Sigmoid colon (tissue), 4 donors: ENCODE measurements around the gene RYR3.

Experiments
- EP300 ChIP-seq, 4 donors: sonication (generic); formaldehyde crosslinking; IDR thresholded peaks; one replicate each; pipeline ENCODE4 v1.6.1; 2017; ENCODE audit warnings: antibody characterized with exemption in 4 of 4
- POLR2A ChIP-seq, 2 donors: fragments of 450-650 bp; IDR thresholded peaks; one replicate each; pipeline ENCODE4 v1.6.1; 2016; ENCODE audit warnings: antibody characterized with exemption in 2 of 2, mild to moderate bottlenecking in 2 of 2, moderate library complexity in 2 of 2

DNA sequence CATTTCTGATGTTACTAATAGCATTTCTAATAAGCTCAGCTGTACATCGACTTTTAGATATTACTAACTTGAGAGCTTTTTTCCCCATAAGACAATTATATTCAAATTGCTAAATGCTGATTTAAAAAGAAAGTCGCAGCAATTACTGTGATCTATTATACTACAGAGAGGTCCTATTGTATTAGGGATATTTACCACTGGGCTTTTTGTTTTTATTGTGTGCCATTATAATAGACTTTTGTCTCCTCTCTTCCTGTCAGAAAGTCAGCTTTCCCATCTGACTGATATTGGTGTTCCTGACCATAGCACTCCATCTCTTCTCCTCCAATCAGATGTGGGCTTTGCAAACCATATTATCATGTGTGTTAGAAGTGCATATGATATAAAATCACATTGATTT, 27.2 kb upstream of the RYR3 start:
- TF ChIP-seq EP300 (IDR thresholded peaks at IDR 0.05) (no peak), POLR2A (IDR thresholded peaks at IDR 0.05) (no peak)
